WTC11 (cell line): ENCODE data around the gene GALNT7. TPM values are rescaled to one million over a fixed set of nuclear protein-coding genes. Genes with fewer than 3 reads are reported as not detected.

ENCODE experiments used
- ATAC-seq: fragments of 200-7000 bp; cut with Tn5 transposase; 2 replicates; pipeline ENCODE4 v1.10.0; 2021; ENCODE audit warnings: mild to moderate bottlenecking, moderate library complexity
- CTCF ChIA-PET: fragments of 300-600 bp; sonication (Branson Sonifier 250); formaldehyde crosslinking; loops from one replicate; lab custom pipeline; 2021; ENCODE audit warnings: antibody characterized with exemption; lab: Charles Lee
- POLR2A ChIA-PET: fragments of 350-600 bp; sonication (Branson Sonifier 250); formaldehyde crosslinking; loops from one replicate; lab custom pipeline; 2021; ENCODE audit warnings: antibody characterized with exemption; lab: Charles Lee
- DNase-seq: peaks from one replicate; pipeline ENCODE4 v3.0.0; 2021; ENCODE audit warnings: low spot score
- H3K27ac Mint-ChIP-seq: 2 replicates; pipeline ENCODE4 v1.8.0; 2021; ENCODE audit warnings: mixed read lengths
- H3K27me3 Mint-ChIP-seq: 2 replicates; pipeline ENCODE4 v1.8.0; 2021; ENCODE audit warnings: low read depth, mild to moderate bottlenecking, moderate library complexity, mixed read lengths
- H3K36me3 Mint-ChIP-seq: 2 replicates; pipeline ENCODE4 v1.8.0; 2021; ENCODE audit warnings: mixed read lengths
- H3K4me1 Mint-ChIP-seq: 2 replicates; pipeline ENCODE4 v1.8.0; 2022; ENCODE audit warnings: mixed read lengths
- H3K4me3 Mint-ChIP-seq: 2 replicates; pipeline ENCODE4 v1.8.0; 2021; ENCODE audit warnings: mild to moderate bottlenecking, moderate library complexity, mixed read lengths
- H3K9me3 Mint-ChIP-seq: 2 replicates; pipeline ENCODE4 v1.8.0; 2021; ENCODE audit warnings: mixed read lengths
- AFF4 ChIP-seq: sonication (generic); formaldehyde crosslinking; IDR thresholded peaks from 2 replicates; pipeline ENCODE4 v1.8.1; 2023; ENCODE audit warnings: mild to moderate bottlenecking, missing genetic modification reagents, borderline replicate concordance
- CBFB ChIP-seq: sonication (generic); formaldehyde crosslinking; IDR thresholded peaks from 2 replicates; pipeline ENCODE4 v1.8.1; 2022; ENCODE audit warnings: mild to moderate bottlenecking, low read depth, missing genetic modification reagents
- E2F4 ChIP-seq: sonication (generic); formaldehyde crosslinking; IDR thresholded peaks from 2 replicates; pipeline ENCODE4 v1.8.1; 2022; ENCODE audit warnings: low read depth, mild to moderate bottlenecking, moderate library complexity, missing genetic modification reagents, borderline replicate concordance
- EMX1 ChIP-seq: fragments of 250-450 bp; sonication (Bioruptor Pico); IDR thresholded peaks from 2 replicates; pipeline ENCODE4 v1.8.0; 2021; ENCODE audit warnings: mild to moderate bottlenecking
- FOXK1 ChIP-seq: sonication (generic); formaldehyde crosslinking; IDR thresholded peaks from 2 replicates; pipeline ENCODE4 v1.8.0; 2022; ENCODE audit warnings: mild to moderate bottlenecking, moderate library complexity, missing genetic modification reagents
- GRHL2 ChIP-seq: fragments of 250-450 bp; sonication (Bioruptor Pico); IDR thresholded peaks from 2 replicates; pipeline ENCODE4 v1.8.0; 2022; ENCODE audit warnings: mild to moderate bottlenecking, moderate library complexity; ENCODE audit not compliant: insufficient replicate concordance, severe bottlenecking
- HMGA2 ChIP-seq: fragments of 250-450 bp; sonication (Bioruptor Pico); IDR thresholded peaks from 2 replicates; pipeline ENCODE4 v1.4.0; 2021; ENCODE audit warnings: mild to moderate bottlenecking, moderate library complexity
- JAZF1 ChIP-seq: fragments of 250-450 bp; sonication (Bioruptor Pico); IDR thresholded peaks from 2 replicates; pipeline ENCODE4 v1.9.0; 2021; ENCODE audit warnings: moderate library complexity, mild to moderate bottlenecking, inconsistent platforms
- MXD4 ChIP-seq: fragments of 250-450 bp; sonication (Bioruptor Pico); IDR thresholded peaks from 2 replicates; pipeline ENCODE4 v1.8.0; 2021; ENCODE audit warnings: mild to moderate bottlenecking, moderate library complexity, borderline replicate concordance
- NFATC4 ChIP-seq: fragments of 250-450 bp; sonication (Bioruptor Pico); IDR thresholded peaks from 2 replicates; pipeline ENCODE4 v1.9.0; 2021; ENCODE audit warnings: mild to moderate bottlenecking
- NFE2L1 ChIP-seq: sonication (generic); formaldehyde crosslinking; IDR thresholded peaks from 2 replicates; pipeline ENCODE4 v1.8.1; 2023; ENCODE audit warnings: missing genetic modification reagents
- NR1H2 ChIP-seq: sonication (generic); formaldehyde crosslinking; IDR thresholded peaks from 2 replicates; pipeline ENCODE4 v1.9.0; 2021; ENCODE audit warnings: mild to moderate bottlenecking, moderate library complexity, missing genetic modification reagents
- NR3C1 ChIP-seq: sonication (generic); formaldehyde crosslinking; conservative IDR thresholded peaks from 2 replicates; pipeline ENCODE4 v1.8.1; 2023; ENCODE audit warnings: low read depth, mild to moderate bottlenecking, missing genetic modification reagents
- PREB ChIP-seq: sonication (generic); formaldehyde crosslinking; IDR thresholded peaks from 2 replicates; pipeline ENCODE4 v1.8.1; 2022; ENCODE audit warnings: mild to moderate bottlenecking, missing genetic modification reagents, moderate library complexity, borderline replicate concordance
- SMAD3 ChIP-seq: sonication (generic); formaldehyde crosslinking; IDR thresholded peaks from 2 replicates; pipeline ENCODE4 v1.8.0; 2022; ENCODE audit warnings: missing genetic modification reagents, mild to moderate bottlenecking, borderline replicate concordance
- SMAD4 ChIP-seq: sonication (generic); formaldehyde crosslinking; IDR thresholded peaks from 2 replicates; pipeline ENCODE4 v1.8.0; 2022; ENCODE audit warnings: mild to moderate bottlenecking, missing genetic modification reagents
- SP1 ChIP-seq: sonication (generic); formaldehyde crosslinking; conservative IDR thresholded peaks from 2 replicates; pipeline ENCODE4 v1.8.1; 2022; ENCODE audit warnings: missing genetic modification reagents
- TEAD1 ChIP-seq: sonication (generic); formaldehyde crosslinking; IDR thresholded peaks from 2 replicates; pipeline ENCODE4 v1.8.0; 2022; ENCODE audit warnings: mild to moderate bottlenecking, missing genetic modification reagents
- ZNF121 ChIP-seq: sonication (generic); formaldehyde crosslinking; IDR thresholded peaks from 2 replicates; pipeline ENCODE4 v1.8.0; 2023; ENCODE audit warnings: missing genetic modification reagents
- ZNF219 ChIP-seq: sonication (generic); formaldehyde crosslinking; IDR thresholded peaks from 2 replicates; pipeline ENCODE4 v1.8.0; 2023; ENCODE audit warnings: missing genetic modification reagents, mild to moderate bottlenecking, borderline replicate concordance
- ZNF232 ChIP-seq: sonication (generic); formaldehyde crosslinking; IDR thresholded peaks from 2 replicates; pipeline ENCODE4 v1.8.0; 2022; ENCODE audit warnings: mild to moderate bottlenecking, missing genetic modification reagents
- ZNF396 ChIP-seq: fragments of 250-450 bp; sonication (Bioruptor Pico); IDR thresholded peaks from 2 replicates; pipeline ENCODE4 v1.8.0; 2021; ENCODE audit warnings: mild to moderate bottlenecking, moderate library complexity, borderline replicate concordance
- ZNF416 ChIP-seq: fragments of 250-450 bp; sonication (Bioruptor Pico); IDR thresholded peaks from 2 replicates; pipeline ENCODE4 v1.9.0; 2021; ENCODE audit warnings: mild to moderate bottlenecking, inconsistent platforms
- ZNF532 ChIP-seq: fragments of 250-450 bp; sonication (Bioruptor Pico); IDR thresholded peaks from 2 replicates; pipeline ENCODE4 v1.9.0; 2021; ENCODE audit warnings: mild to moderate bottlenecking, borderline replicate concordance
- ZNF671 ChIP-seq: fragments of 250-450 bp; sonication (Bioruptor Pico); IDR thresholded peaks from 2 replicates; pipeline ENCODE4 v1.8.0; 2021; ENCODE audit warnings: mild to moderate bottlenecking
- total RNA-seq: library from RNA; stranded (reverse); gene quantifications from 3 replicates; pipeline ENCODE4 v1.2.3, GENCODE V29; 2021

GALNT7 gene
- total RNA-seq, 1 experiment from 2014 or later: 86.9 TPM

GRCh38 chr4:173318648-173319211, 150.1 kb downstream of the GALNT7 start:
- no peaks in the 10 kb centered on the region for H3K9me3 Mint-ChIP-seq
- CTCF ChIA-PET: interaction anchor here (0.6 to 4.7 kb wide), 8 partner anchors 15 to 427 kb away, joined by 3 to 37 read pairs (median 4); partner anchors contain the start of gene HMGB2
- no peak overlapping the region for H3K4me3 Mint-ChIP-seq
- POLR2A ChIA-PET: interaction anchor here (0.8 kb wide), 1 partner anchor 16 kb away, joined by 4 read pairs; the partner anchor contains the start of gene HMGB2
- H3K27me3 Mint-ChIP-seq: no peaks in the 10 kb centered on the region
- peaks cover 7% of the 10 kb centered on the region; the same call in 1 of the 2 replicates for H3K36me3 Mint-ChIP-seq
- no peak for ATAC-seq
- H3K4me1 Mint-ChIP-seq: peaks cover 17% of the 10 kb centered on the region
- DNase-seq: no peak
- TF ChIP-seq NR3C1 (CRISPR knock-in tag): no peak
- TF ChIP-seq NR1H2 (CRISPR knock-in tag): no peak
- TF ChIP-seq ZNF396 (CRISPR knock-in tag): no peak
- no peak for TF ChIP-seq NFE2L1 (CRISPR knock-in tag)
- TF ChIP-seq HMGA2: no peak
- TF ChIP-seq ZNF232: no peak
- no peak for TF ChIP-seq MXD4 (CRISPR knock-in tag)
- TF ChIP-seq E2F4: no peak
- no peak for TF ChIP-seq FOXK1
- TF ChIP-seq GRHL2 (CRISPR knock-in tag): no peak
- no peak for TF ChIP-seq ZNF416 (CRISPR knock-in tag)
- TF ChIP-seq JAZF1 (CRISPR knock-in tag): no peak
- no peak for TF ChIP-seq ZNF671 (CRISPR knock-in tag)
- no peak for TF ChIP-seq PREB (CRISPR knock-in tag)
- TF ChIP-seq TEAD1: no peak
- TF ChIP-seq ZNF121 (CRISPR knock-in tag): no peak
- no peak overlapping the region for H3K27ac Mint-ChIP-seq

GRCh38 chr4:173319696-173320095, 151.1 kb downstream of the GALNT7 start:
- H3K36me3 Mint-ChIP-seq: peaks cover 7% of the 10 kb centered on the region; the same call in 1 of the 2 replicates
- CTCF ChIA-PET: interaction anchor here (0.6 to 4.7 kb wide), 6 partner anchors 15 to 428 kb away, joined by 3 to 37 read pairs (median 5); partner anchors contain the start of gene HMGB2
- H3K4me1 Mint-ChIP-seq: peaks cover 17% of the 10 kb centered on the region
- no peaks in the 10 kb centered on the region for H3K9me3 Mint-ChIP-seq
- POLR2A ChIA-PET: interaction anchor here (0.8 kb wide), 1 partner anchor 15 kb away, joined by 4 read pairs; the partner anchor contains the start of gene HMGB2
- ATAC-seq: no peak
- no peak for DNase-seq
- peak overlapping the region; percentile 9; the same call in 1 of the 2 replicates for H3K27ac Mint-ChIP-seq
- H3K27me3 Mint-ChIP-seq: no peaks in the 10 kb centered on the region
- H3K4me3 Mint-ChIP-seq: no peak overlapping the region
- TF ChIP-seq TEAD1 (no peak), ZNF121 (CRISPR knock-in tag) (no peak), SP1 (no peak), EMX1 (no peak), ZNF532 (CRISPR knock-in tag) (no peak), SMAD3 (CRISPR knock-in tag) (no peak), ZNF219 (CRISPR knock-in tag) (no peak), CBFB (CRISPR knock-in tag) (no peak), SMAD4 (CRISPR knock-in tag) (no peak), AFF4 (CRISPR knock-in tag) (no peak), NR3C1 (CRISPR knock-in tag) (no peak), NFATC4 (no peak), PREB (CRISPR knock-in tag) (no peak), ZNF232 (no peak)
